ENCODE data around the gene DLEC1. TPM values are rescaled to one million over a fixed set of nuclear protein-coding genes. Genes with fewer than 3 reads are reported as not detected.
A peak's percentile ranks its signal among the peaks of the same experiment; 100 is the strongest.

Gene DLEC1
- total RNA-seq, 2 donors from 2014 or later = 0.25 to 0.52 TPM

- ATAC-seq (no peak), DNase-seq (ENCODE audit: low spot score) (no peak)
- peaks cover 6% of the 10 kb centered on the region for H3K36me3 Mint-ChIP-seq
- H3K27me3 Mint-ChIP-seq = no peaks in the 10 kb centered on the region
- peak overlapping the region; percentile 99 for H3K4me3 Mint-ChIP-seq
- H3K4me1 Mint-ChIP-seq (ENCODE audit: low read depth in 2 of 2) = peaks cover 41 to 43% of the 10 kb centered on the region in 2 donors
- H3K9me3 Mint-ChIP-seq = no peaks in the 10 kb centered on the region
- peak overlapping the region in 1 of 2 donors; percentile 97 for H3K27ac Mint-ChIP-seq
Measured at GRCh38 chr3:38140326-38141172, 101.5 kb downstream of the DLEC1 start.

GRCh38 chr3:38141173-38141951, 102.4 kb downstream of the DLEC1 start:
- H3K9me3 Mint-ChIP-seq = peaks cover 3% of the 10 kb centered on the region
- no peaks in the 10 kb centered on the region for H3K27me3 Mint-ChIP-seq
- peak overlapping the region; percentile 99 for H3K4me3 Mint-ChIP-seq
- DNase-seq (ENCODE audit: low spot score) (no peak), ATAC-seq (no peak)
- H3K36me3 Mint-ChIP-seq = peaks cover 8% of the 10 kb centered on the region
- H3K27ac Mint-ChIP-seq = peak overlapping the region in 1 of 2 donors; percentile 51
- peaks cover 33 to 35% of the 10 kb centered on the region in 2 donors for H3K4me1 Mint-ChIP-seq (ENCODE audit: low read depth in 2 of 2)

- H3K4me1 Mint-ChIP-seq (ENCODE audit: low read depth in 2 of 2) = peaks cover 33% of the 10 kb centered on the region in 2 donors
- no peak overlapping the region for H3K4me3 Mint-ChIP-seq
- DNase-seq (ENCODE audit: low spot score) (no peak), ATAC-seq (no peak)
- H3K27ac Mint-ChIP-seq = peak overlapping the region in 1 of 2 donors; percentile 51
- H3K36me3 Mint-ChIP-seq = peaks cover 14% of the 10 kb centered on the region
- H3K27me3 Mint-ChIP-seq = no peaks in the 10 kb centered on the region
- H3K9me3 Mint-ChIP-seq = peaks cover 6% of the 10 kb centered on the region
Measured at GRCh38 chr3:38141952-38142273, 102.9 kb downstream of the DLEC1 start.

GRCh38 chr3:38142959-38143358, 104.0 kb downstream of the DLEC1 start:
- Mint-ChIP-seq H3K9me3 (peaks cover 6% of the 10 kb centered on the region), H3K27me3 (no peaks in the 10 kb centered on the region), H3K4me3 (no peak overlapping the region), H3K36me3 (peaks cover 18% of the 10 kb centered on the region), H3K4me1 (ENCODE audit: low read depth in 2 of 2) (peaks cover 23 to 25% of the 10 kb centered on the region in 2 donors), H3K27ac (no peak overlapping the region)
- DNase-seq (ENCODE audit: low spot score) (no peak), ATAC-seq (no peak)

GRCh38 chr3:38143511-38143910, 104.5 kb downstream of the DLEC1 start:
- Mint-ChIP-seq H3K27ac (no peak overlapping the region), H3K4me3 (no peak overlapping the region), H3K4me1 (ENCODE audit: low read depth in 2 of 2) (peaks cover 17 to 20% of the 10 kb centered on the region in 2 donors), H3K9me3 (peaks cover 6% of the 10 kb centered on the region), H3K27me3 (no peaks in the 10 kb centered on the region), H3K36me3 (peaks cover 18% of the 10 kb centered on the region)
- no peak for ATAC-seq
- DNase-seq (ENCODE audit: low spot score) = no peak

GRCh38 chr3:38146504-38146903, 107.5 kb downstream of the DLEC1 start:
- Mint-ChIP-seq H3K27ac (no peak overlapping the region), H3K4me3 (no peak overlapping the region), H3K27me3 (no peaks in the 10 kb centered on the region), H3K9me3 (peaks cover 6% of the 10 kb centered on the region), H3K36me3 (peaks cover 18% of the 10 kb centered on the region), H3K4me1 (ENCODE audit: low read depth in 2 of 2) (peaks cover 8 to 13% of the 10 kb centered on the region in 2 donors)
- ATAC-seq (no peak), DNase-seq (ENCODE audit: low spot score) (no peak)

GRCh38 chr3:38147421-38147820, 108.4 kb downstream of the DLEC1 start:
- Mint-ChIP-seq H3K27ac (no peak overlapping the region), H3K27me3 (no peaks in the 10 kb centered on the region), H3K36me3 (peaks cover 12% of the 10 kb centered on the region), H3K9me3 (peaks cover 6% of the 10 kb centered on the region), H3K4me1 (ENCODE audit: low read depth in 2 of 2) (peaks cover 15% of the 10 kb centered on the region in 2 donors), H3K4me3 (no peak overlapping the region)
- DNase-seq (ENCODE audit: low spot score) = no peak
- no peak for ATAC-seq

GRCh38 chr3:38148311-38148882, 109.4 kb downstream of the DLEC1 start:
- H3K36me3 Mint-ChIP-seq = peaks cover 12% of the 10 kb centered on the region
- peaks cover 21 to 24% of the 10 kb centered on the region in 2 donors for H3K4me1 Mint-ChIP-seq (ENCODE audit: low read depth in 2 of 2)
- H3K4me3 Mint-ChIP-seq = no peak overlapping the region

GRCh38 chr3:38149708-38150107, 110.7 kb downstream of the DLEC1 start:
- H3K4me1 Mint-ChIP-seq (ENCODE audit: low read depth in 2 of 2) = peaks cover 34 to 37% of the 10 kb centered on the region in 2 donors
- H3K27ac Mint-ChIP-seq = peak overlapping the region in 1 of 2 donors; percentile 5
- H3K9me3 Mint-ChIP-seq = peaks cover 6% of the 10 kb centered on the region
- ATAC-seq (no peak), DNase-seq (ENCODE audit: low spot score) (no peak)
- no peaks in the 10 kb centered on the region for H3K27me3 Mint-ChIP-seq
- no peak overlapping the region for H3K4me3 Mint-ChIP-seq
- H3K36me3 Mint-ChIP-seq = peaks cover 12% of the 10 kb centered on the region

More at GRCh38 chr3:38148311-38148882, 109.4 kb downstream of the DLEC1 start:
- Mint-ChIP-seq H3K27ac (no peak overlapping the region), H3K9me3 (peaks cover 6% of the 10 kb centered on the region), H3K27me3 (no peaks in the 10 kb centered on the region)
- ATAC-seq (peak in 1 of 2 donors; percentile 14), DNase-seq (ENCODE audit: low spot score) (no peak)

GRCh38 chr3:38150780-38151528, 111.9 kb downstream of the DLEC1 start:
- ATAC-seq = no peak
- Mint-ChIP-seq H3K27ac (peak overlapping the region; percentile 80 to 83), H3K4me1 (ENCODE audit: low read depth in 2 of 2) (peaks cover 34 to 37% of the 10 kb centered on the region in 2 donors)

GRCh38 chr3:38151667-38152265, 112.8 kb downstream of the DLEC1 start:
- Mint-ChIP-seq H3K27me3 (no peaks in the 10 kb centered on the region), H3K4me1 (ENCODE audit: low read depth in 2 of 2) (peaks cover 34 to 37% of the 10 kb centered on the region in 2 donors), H3K9me3 (peaks cover 2% of the 10 kb centered on the region), H3K27ac (peak overlapping the region; percentile 80 to 83), H3K36me3 (peaks cover 6% of the 10 kb centered on the region), H3K4me3 (peak overlapping the region; percentile 53)
- DNase-seq (ENCODE audit: low spot score) (peak; percentile 2), ATAC-seq (peak in 1 of 2 donors; percentile 79)

More at GRCh38 chr3:38150780-38151528, 111.9 kb downstream of the DLEC1 start:
- Mint-ChIP-seq H3K4me3 (peak overlapping the region; percentile 53), H3K36me3 (peaks cover 12% of the 10 kb centered on the region), H3K9me3 (peaks cover 6% of the 10 kb centered on the region), H3K27me3 (no peaks in the 10 kb centered on the region)
- DNase-seq (ENCODE audit: low spot score) = no peak

GRCh38 chr3:38152609-38153008, 113.6 kb downstream of the DLEC1 start:
- ATAC-seq (no peak), DNase-seq (ENCODE audit: low spot score) (peak; percentile 12)
- H3K9me3 Mint-ChIP-seq = no peaks in the 10 kb centered on the region
- H3K36me3 Mint-ChIP-seq = no peaks in the 10 kb centered on the region
- no peaks in the 10 kb centered on the region for H3K27me3 Mint-ChIP-seq
- H3K27ac Mint-ChIP-seq = peak overlapping the region; percentile 59 to 80
- no peak overlapping the region for H3K4me3 Mint-ChIP-seq
- H3K4me1 Mint-ChIP-seq (ENCODE audit: low read depth in 2 of 2) = peaks cover 34 to 37% of the 10 kb centered on the region in 2 donors

GRCh38 chr3:38153221-38153620, 114.2 kb downstream of the DLEC1 start:
- no peak for DNase-seq (ENCODE audit: low spot score)
- Mint-ChIP-seq H3K27me3 (no peaks in the 10 kb centered on the region), H3K27ac (peak overlapping the region; percentile 59 to 80), H3K36me3 (no peaks in the 10 kb centered on the region), H3K4me3 (peak overlapping the region; percentile 33), H3K9me3 (no peaks in the 10 kb centered on the region), H3K4me1 (ENCODE audit: low read depth in 2 of 2) (peaks cover 31 to 37% of the 10 kb centered on the region in 2 donors)
- ATAC-seq = no peak

Measured in natural killer cell treated with Interleukin-12 subunit alpha and Interleukin-12 subunit beta and Interleukin-15 and Interleukin-18, amount 100 ng/mL, for 72 hours (primary cell).